Measurements from ENCODE around the gene NTHL1.

DNA sequence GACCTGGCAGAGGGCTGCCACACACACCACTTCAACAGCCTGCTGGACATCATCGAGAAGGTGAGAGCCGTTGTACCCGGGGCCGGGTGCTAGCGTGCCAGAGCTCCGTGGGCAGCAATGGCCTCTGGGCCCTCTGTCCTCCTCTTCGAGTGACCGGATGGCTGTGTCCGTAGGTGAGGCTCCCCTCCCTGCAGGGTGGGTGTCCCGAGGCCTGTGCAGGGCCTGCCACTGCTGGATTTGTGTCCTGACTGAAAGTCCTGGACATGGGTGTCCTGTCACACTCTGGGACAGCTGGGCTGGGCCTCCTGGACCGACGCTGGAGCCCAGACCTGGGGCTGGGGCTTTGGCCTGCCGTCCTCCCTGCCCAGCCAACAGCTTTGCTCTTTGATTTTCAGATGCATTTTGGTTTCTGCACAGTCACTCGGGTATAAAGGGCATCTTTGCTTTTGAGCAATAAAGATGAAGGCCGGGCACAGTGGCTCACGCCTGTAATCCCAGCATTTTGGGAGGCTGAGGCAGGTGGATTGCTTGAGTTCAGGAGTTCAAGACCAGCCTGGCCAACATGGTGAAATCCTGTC is 16.8 kb upstream of the NTHL1 start:
- no peak for TF ChIP-seq EP300 (IDR thresholded peaks at IDR 0.05; ENCODE audit: borderline replicate concordance)
- TF ChIP-seq YY1 (IDR thresholded peaks at IDR 0.05; ENCODE audit: low read depth): no peak
- no peak for TF ChIP-seq FOXM1 (IDR thresholded peaks at IDR 0.05; ENCODE audit: borderline replicate concordance, low read depth)
- no peak for TF ChIP-seq TEAD4 (IDR thresholded peaks at IDR 0.05)
- TF ChIP-seq CEBPB (IDR thresholded peaks at IDR 0.05): no peak
- no peak for TF ChIP-seq RAD21 (IDR thresholded peaks at IDR 0.05; ENCODE audit: low read depth)
- TF ChIP-seq, protein P1, sequence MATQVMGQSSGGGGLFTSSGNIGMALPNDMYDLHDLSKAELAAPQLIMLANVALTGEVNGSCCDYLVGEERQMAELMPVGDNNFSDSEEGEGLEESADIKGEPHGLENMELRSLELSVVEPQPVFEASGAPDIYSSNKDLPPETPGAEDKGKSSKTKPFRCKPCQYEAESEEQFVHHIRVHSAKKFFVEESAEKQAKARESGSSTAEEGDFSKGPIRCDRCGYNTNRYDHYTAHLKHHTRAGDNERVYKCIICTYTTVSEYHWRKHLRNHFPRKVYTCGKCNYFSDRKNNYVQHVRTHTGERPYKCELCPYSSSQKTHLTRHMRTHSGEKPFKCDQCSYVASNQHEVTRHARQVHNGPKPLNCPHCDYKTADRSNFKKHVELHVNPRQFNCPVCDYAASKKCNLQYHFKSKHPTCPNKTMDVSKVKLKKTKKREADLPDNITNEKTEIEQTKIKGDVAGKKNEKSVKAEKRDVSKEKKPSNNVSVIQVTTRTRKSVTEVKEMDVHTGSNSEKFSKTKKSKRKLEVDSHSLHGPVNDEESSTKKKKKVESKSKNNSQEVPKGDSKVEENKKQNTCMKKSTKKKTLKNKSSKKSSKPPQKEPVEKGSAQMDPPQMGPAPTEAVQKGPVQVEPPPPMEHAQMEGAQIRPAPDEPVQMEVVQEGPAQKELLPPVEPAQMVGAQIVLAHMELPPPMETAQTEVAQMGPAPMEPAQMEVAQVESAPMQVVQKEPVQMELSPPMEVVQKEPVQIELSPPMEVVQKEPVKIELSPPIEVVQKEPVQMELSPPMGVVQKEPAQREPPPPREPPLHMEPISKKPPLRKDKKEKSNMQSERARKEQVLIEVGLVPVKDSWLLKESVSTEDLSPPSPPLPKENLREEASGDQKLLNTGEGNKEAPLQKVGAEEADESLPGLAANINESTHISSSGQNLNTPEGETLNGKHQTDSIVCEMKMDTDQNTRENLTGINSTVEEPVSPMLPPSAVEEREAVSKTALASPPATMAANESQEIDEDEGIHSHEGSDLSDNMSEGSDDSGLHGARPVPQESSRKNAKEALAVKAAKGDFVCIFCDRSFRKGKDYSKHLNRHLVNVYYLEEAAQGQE (IDR thresholded peaks at IDR 0.05; ENCODE audit: low read depth): no peak
- no peak for TF ChIP-seq TAF1 (IDR thresholded peaks at IDR 0.05; ENCODE audit: low read depth)
- TF ChIP-seq CREB1 (IDR thresholded peaks at IDR 0.05; ENCODE audit: low read depth): no peak
- no peak for TF ChIP-seq EGR1 (IDR thresholded peaks at IDR 0.05)
- no peak for TF ChIP-seq ZBTB7A (IDR thresholded peaks at IDR 0.05; ENCODE audit: low read depth)
- TF ChIP-seq, protein P2, sequence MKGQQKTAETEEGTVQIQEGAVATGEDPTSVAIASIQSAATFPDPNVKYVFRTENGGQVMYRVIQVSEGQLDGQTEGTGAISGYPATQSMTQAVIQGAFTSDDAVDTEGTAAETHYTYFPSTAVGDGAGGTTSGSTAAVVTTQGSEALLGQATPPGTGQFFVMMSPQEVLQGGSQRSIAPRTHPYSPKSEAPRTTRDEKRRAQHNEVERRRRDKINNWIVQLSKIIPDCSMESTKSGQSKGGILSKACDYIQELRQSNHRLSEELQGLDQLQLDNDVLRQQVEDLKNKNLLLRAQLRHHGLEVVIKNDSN (IDR thresholded peaks at IDR 0.05): no peak
- no peak for TF ChIP-seq NFIC (IDR thresholded peaks at IDR 0.05)
- TF ChIP-seq, protein P3, sequence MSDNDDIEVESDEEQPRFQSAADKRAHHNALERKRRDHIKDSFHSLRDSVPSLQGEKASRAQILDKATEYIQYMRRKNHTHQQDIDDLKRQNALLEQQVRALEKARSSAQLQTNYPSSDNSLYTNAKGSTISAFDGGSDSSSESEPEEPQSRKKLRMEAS (IDR thresholded peaks at IDR 0.05): no peak

Measured in Ishikawa (cell line).